NCI-H446 treated with DMSO at 0.1 percent for 48 hours (cell line): Measurements from ENCODE around the gene GNPAT.

Experiments used
- DNase-seq: peaks from one replicate; lab custom pipeline; 2025; lab: John Stamatoyannopoulos, UW

The GNPAT gene

DNA sequence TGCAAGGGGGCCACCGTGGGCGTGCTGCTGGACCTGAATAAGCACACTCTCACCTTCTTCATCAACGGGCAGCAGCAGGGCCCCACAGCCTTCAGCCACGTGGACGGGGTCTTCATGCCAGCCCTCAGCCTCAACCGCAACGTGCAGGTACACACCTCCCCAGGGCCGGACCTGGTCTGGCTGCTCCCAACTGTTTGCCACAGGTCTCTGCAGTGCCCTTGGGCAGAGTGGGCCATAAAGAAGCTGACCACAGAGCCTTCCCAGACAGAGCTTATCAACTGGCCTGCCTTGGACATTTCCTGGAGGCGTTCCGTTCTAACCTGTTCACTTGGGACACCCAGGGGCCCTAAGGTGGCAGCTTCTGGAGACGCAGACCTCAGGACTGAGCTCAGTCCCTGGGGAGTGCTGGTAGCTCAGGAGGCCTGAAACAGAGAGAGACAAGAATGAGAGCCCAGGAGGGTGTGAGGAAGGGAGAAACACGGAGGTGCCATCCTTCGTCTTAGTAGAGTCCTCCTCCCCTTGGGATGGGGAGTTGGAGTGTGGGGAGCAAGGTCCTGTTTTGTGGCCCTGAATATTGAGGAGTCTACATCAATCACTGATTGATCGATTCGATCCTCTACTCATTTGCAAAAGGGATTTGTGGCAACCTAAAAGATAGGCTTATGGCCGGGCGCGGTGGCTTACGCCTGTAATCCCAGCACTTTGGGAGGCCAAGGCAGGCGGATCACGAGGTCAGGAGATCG is 27.0 kb upstream of the GNPAT start:
- no peak for DNase-seq

GRCh38 chr1:231214918-231215680 is 25.9 kb upstream of the GNPAT start:
- no peak for DNase-seq

GRCh38 chr1:231215681-231216385 is 25.2 kb upstream of the GNPAT start:
- no peak for DNase-seq

- no peak for DNase-seq
These were observed 24.5 kb upstream of the GNPAT start for GRCh38 chr1:231216498-231216897.

GRCh38 chr1:231217056-231217455 is 24.0 kb upstream of the GNPAT start:
- DNase-seq, result no peak

- no peak for DNase-seq
These were observed 22.9 kb upstream of the GNPAT start for GRCh38 chr1:231218078-231218477.

DNA sequence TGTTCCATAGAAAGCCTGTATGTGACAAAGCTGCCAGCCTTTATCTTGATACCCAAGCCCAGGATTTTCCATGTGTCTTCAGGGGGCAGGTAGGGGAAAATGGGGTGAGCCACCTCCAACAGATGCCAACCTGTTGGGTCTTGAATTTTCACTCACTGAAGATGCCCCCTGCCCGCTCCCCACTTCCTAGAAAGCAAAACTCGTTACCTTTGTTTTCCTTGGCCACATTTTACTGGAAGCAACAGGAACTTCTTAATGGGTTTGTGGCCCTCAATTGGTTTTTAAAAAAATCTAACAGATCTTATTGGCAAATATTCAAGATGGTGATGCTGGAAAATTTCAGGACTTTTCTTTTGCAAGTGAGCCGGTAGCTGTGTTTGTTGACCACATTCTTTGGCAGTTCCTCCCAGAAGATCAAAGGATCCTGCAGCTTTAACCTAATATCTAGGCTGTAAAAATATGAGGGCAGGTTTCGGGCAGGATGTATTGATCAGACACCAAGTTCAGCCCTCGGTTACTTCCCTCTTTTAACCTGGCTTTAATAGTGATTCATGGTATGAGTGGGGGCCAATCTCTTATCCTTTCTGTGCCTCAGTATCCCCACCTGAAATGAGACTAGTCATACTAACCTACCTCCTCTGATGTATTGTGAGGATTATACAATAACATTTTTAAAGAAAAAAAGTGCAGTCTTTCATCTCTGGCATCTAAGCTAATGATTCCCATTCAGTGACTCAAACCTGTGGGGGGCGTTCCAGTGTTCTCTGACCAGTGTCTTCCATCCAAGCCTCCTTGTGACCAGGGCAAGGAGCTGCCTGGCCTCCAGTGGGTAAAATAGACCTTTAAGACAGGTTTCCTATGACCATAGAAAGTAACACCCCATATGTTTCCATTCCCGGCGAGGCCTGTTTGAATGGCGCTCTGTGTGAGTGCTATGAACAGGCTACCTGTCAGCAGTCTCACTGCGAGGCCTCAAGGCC is 21.3 kb upstream of the GNPAT start:
- DNase-seq, result no peak

- no peak for DNase-seq
These were observed 20.2 kb upstream of the GNPAT start for GRCh38 chr1:231220801-231221200.

DNA sequence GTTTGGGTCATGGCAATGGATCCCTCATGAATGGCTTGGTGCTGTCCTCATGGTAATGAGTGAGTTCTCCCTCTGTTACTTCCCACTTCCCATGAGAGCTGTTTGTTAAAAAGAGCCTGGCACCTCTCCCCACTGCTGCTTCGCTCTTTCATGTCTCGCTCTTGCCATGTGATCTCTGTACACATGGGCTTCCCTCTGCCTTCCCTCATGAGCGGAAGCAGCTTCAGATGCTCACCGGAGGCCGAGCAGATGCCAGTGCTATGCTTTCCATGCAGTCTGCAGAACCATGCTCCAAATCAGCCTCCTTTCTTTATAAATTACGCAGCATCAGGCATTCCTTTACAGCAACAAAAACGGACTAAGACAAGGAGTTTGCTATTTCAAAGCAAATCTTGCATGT is 14.9 kb upstream of the GNPAT start:
- DNase-seq, result no peak

- DNase-seq, result no peak
These were observed 9.5 kb upstream of the GNPAT start for GRCh38 chr1:231231511-231231910.

GRCh38 chr1:231232870-231233734 is 7.9 kb upstream of the GNPAT start:
- no peak for DNase-seq

- no peak for DNase-seq
These were observed 7.1 kb upstream of the GNPAT start for GRCh38 chr1:231233735-231234417.

DNA sequence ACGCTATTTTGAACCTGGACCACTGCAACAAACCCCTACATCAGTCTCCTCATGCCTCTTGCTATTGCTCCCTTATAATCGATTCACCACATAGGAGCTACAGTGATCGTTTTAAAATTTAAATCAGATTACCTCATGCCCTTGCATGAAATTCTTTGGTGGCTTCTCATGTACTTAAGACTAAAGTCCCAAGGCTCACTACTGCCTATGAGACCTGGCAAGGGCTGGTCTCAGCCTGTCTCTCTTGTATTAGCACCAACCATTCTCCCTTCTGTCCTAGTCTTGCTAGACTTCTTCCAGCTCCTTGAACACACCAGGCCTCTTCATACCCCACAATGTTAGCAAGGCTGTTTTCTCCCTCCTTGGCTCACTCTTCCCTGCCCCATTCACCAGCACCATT is 6.5 kb upstream of the GNPAT start:
- no peak for DNase-seq

DNA sequence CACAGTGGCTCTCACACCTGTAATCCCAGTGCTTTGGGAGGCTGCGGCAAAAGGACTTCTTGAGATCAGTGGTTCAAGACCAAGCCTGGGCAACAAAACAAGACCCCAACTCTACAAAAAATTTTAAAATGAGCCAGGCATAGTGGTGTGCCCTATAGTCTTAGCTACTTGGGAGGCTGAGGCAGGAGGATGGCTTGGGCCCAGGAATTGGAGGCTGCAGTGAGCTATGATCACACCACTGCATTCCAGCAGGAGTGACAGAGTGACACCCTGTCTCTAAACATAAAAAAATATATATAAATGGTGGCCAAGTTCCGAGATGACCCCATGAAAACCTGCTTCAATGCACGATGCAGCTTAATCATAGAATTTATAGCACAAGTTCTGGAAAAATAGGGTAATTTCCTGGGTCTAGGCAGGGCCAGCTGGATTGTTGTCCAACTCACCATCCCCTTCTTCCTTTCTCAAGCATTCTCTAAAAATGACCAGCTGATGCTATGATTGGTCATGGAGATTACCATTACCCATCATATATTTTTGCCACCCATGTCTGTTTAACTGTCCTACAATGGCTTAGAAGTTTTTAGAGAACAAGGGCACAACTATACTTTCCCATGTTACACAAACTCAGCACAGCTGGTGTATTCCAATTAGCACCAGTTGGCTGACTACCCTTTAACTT is 5.3 kb upstream of the GNPAT start:
- no peak for DNase-seq

DNA sequence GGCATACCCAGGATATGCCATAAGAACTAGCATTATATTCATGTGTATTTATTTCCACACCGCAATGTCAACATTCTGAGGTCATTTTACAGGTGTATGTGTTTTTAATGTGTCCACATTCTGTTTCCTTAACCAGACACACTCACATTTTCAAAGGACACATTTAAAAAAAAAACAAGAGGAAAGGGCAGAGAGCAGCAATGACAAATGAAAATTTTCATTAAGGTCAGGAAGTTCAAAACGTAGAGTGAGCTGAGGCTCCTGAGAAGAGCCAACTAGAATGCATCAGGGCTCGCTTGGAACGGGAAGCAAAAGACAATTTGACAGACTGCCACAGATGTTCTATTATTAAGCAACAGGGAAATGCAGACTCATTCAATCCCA is 4.8 kb upstream of the GNPAT start:
- no peak for DNase-seq

GRCh38 chr1:231236938-231237337 is 4.1 kb upstream of the GNPAT start:
- no peak for DNase-seq

DNA sequence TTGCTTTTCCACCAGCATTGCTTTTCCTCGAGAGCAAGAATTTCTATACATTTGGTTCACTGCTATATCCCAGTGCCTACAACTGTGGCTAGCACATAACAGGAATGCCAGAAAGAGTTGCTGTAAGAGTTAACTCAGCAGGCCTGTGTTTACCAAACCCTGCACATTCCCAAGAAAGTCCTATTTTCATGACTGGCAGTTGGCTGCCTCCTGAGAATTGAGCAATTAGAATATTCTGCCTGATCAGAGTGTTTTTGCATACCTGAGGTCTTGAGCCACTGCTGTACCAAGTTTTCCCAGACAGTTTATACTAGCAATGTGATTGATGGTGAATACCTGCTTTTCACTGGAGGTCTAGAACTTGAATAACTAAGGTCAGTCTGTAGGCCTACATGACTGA is 2.7 kb upstream of the GNPAT start:
- no peak for DNase-seq

GRCh38 chr1:231240531-231240882 is 505 bp upstream of the GNPAT start:
- DNase-seq, result no peak

GRCh38 chr1:231241750-231242149 is 738 bp downstream of the GNPAT start:
- DNase-seq, result no peak
